GM18909 (cell line): ENCODE data around the gene LHX8.
"Not testable (repeated sequence)": the region's sequence is repeated elsewhere in the genome, so short reads cannot be mapped to it uniquely, and the experiment has no call there.

Experiments
- ATAC-seq: cut with Tn5 transposase; IDR thresholded peaks from one replicate; pipeline ENCODE4 v1.9.1; 2021; ENCODE audit warnings: mild to moderate bottlenecking; ENCODE audit not compliant: unreplicated experiment, poor library complexity

The LHX8 gene

GRCh38 chr1:75133750-75134646 is at the start of gene LHX8:
Gene LHX8 (plus strand): TSS chr1:75134388. CDS start chr1:75136615, 2,227 bp downstream.
- ATAC-seq = no peak

DNA sequence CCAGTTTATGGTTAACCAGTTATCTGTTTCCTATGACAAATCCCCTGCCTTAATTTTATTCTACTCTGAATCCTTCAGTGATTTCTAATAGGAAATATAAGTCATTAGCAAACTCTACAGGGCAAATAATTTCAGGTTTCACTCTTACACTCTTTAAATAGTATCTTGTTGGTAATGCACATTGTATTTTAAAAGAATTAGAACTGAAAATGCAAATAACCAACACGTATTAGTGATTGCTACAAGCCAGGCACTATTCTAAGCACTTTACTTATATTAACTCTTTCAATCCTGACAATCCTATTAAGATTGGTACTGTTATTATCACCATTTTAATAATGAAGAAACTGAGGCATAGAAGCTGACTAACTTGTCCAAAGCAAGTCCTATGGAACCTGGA is 48.3 kb upstream of the LHX8 start:
- no peak for ATAC-seq

DNA sequence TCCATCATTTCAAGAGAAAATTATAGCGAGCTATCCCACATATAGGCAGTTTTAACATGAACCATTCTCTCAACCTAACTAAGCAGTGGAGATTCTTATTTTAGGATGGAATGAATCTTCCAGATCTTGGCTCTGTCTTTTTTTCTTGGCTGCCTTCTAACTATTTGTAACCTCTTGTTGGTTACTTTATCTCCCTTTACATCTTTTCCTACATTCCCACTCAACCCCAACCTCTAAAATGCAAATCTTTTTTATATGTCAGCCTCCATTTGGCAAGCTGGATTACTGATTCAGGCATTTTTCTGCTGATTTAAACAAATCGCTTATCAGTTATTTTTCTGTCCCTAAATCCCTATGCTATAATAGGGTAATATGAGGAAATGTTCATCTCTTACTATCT is 46.9 kb upstream of the LHX8 start:
- ATAC-seq = no peak

DNA sequence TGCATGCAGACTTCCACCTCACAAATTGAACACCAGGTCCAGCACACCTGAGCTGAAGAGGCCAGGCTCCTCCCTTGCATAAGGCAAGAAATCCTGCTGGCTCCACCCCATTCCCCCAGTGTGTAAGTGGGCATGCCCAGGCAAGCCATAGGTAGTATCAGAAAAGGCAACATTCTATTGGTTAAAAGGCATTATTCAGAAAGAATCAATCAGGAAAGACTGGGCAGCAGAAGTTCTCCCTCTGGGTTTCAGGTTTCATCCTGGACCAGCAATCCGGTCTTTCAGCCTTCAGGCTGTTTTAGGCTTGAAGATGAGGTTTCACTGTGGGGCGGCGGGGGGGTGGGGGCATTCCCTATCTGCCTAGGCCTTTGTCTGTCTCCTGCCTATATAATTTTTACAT is 42.0 kb upstream of the LHX8 start:
- no peak for ATAC-seq

GRCh38 chr1:75097654-75098053 is 36.5 kb upstream of the LHX8 start:
- no peak for ATAC-seq

GRCh38 chr1:75099581-75099980 is 34.6 kb upstream of the LHX8 start:
- ATAC-seq = no peak

GRCh38 chr1:75100481-75101092 is 33.6 kb upstream of the LHX8 start:
- ATAC-seq = no peak

- not testable (repeated sequence) for ATAC-seq
Observed at GRCh38 chr1:75112362-75112951, 21.7 kb upstream of the LHX8 start.

DNA sequence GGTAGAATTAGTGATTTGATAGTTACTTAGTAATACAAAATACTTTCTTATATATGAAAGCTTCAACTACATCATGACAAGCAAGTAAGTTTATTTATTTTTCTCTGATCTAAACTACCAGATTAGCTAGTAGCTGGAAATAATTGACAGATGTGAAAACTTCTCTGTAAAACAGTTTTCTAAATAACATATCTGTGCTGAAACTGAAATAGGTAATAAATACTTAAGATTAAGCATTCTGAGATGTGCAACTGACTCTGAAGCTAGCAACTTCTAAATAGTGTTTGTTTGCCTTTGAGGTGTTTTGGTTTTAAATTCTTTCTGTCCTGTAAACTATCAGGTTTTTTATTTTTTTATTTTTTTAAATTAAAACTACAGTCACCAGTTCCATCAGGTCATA is 18.5 kb upstream of the LHX8 start:
- no peak for ATAC-seq

- no peak for ATAC-seq
Observed at GRCh38 chr1:75123756-75124155, 10.4 kb upstream of the LHX8 start.

- no peak for ATAC-seq
Observed at GRCh38 chr1:75124510-75124909, 9.7 kb upstream of the LHX8 start.

- ATAC-seq = no peak
Observed at GRCh38 chr1:75125161-75125726, 8.9 kb upstream of the LHX8 start.

DNA sequence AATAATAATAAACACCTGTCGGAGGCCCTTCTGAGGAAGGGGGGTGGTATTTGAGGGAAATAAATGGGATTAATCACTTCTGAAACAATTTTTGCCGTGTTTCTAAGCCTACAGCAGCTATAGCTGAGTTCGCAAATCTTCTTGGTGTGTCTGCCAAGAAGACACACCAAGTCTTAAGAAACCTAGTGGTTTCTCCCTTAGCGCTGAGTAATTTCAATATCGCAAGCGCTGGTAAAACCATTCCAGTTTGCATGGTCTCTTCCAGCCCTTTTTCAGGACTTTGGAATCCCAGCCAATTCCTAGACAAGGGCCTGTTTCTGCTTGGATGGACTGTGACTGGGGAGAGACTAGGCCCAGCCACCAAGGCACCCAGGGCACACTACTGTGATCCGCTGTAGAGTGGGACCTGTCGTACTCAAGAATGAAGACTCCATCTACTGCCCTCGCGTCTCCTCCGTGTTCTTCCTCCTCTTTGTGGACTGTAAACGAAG is 7.5 kb upstream of the LHX8 start:
- no peak for ATAC-seq

DNA sequence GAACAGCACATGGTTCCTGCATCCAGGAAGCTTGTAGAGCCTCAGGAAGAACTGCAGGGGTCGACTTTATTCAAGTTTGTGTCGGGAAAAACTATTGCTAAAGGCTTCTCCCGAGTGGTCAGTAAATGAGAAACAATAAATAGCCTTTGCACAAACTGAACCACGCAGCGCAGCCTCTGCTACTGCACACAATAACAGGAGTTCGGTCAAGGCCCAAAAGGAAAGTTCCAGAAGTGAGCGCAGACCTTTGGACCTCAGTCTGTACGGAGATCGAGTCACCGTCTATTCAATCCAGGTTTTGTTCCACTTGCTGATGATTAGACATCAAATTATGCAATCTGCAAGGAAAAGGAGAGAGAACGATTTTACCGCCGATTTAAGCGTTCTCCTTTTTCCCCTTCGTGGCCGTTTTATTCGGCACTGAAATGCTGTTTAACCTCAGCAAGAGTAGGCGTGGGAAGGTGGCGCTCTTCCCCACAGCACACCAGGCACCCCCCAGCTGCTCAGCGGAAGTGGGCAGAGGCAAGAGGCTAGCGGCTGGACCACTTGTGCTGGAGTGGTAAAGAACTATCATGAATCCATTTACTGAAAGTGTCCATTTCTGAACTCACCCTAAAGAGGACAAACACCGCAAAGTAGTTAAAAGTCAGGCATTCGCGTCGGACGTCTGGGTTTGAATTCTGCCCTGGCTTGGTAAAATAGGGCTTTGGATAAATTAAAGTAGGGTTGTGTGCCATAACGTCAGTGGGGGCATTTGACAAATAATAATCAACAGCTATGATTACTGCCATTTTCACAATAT is 6.1 kb upstream of the LHX8 start:
- ATAC-seq = no peak

DNA sequence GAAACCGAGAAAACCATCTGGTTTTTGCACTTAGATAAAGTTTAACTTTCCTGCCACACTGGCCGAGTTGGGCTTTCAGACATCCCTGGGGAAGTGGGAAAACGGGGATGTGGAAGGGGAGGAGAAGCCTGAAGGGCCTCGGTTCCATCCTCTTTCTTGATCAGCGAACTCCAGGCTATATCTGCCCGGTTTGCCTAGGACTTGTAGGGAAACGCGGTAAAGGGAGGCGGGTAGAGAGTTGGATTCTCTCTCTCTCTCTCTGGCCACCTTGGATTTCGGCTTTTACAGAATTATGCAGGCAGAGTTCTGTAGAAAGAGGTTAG is 4.6 kb upstream of the LHX8 start:
- ATAC-seq = no peak

GRCh38 chr1:75129983-75130789 is 4.0 kb upstream of the LHX8 start:
- no peak for ATAC-seq

- no peak for ATAC-seq
Observed at GRCh38 chr1:75130865-75131564, 3.2 kb upstream of the LHX8 start.

DNA sequence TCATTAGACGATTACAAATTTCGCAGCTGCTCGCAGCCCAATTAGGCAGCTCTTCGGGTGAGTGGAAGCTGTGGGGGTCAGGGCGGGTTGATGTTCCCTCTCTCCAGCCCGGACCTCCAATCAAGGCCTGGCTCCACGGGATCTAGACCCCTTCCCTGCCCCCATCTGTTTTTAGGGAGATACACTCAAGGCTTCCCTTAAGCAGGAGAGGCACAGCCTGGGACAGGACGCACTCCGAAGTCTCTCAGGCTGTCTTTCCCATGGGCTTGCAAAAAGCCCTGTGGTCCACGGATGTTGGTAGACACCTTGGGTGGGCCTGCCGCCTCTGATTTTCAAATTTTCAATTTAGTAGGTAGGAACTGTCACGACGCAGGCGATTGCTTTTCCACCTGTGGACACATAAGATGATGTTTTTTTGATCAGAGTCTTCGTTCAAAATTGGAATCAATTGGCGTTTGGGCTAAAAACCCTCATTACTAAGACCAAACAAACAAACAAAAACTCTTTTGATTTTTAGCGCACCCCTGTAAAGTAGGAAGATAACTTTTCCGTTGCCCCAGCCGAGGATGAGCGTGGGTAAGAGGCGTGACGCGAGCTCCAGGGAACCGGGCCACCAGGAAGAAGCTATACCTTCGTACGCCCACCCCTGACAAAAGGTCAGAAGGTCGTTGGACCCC is 2.5 kb upstream of the LHX8 start:
- no peak for ATAC-seq
